Measurements from ENCODE around the gene KRTAP1-5.
"Not testable (repeated sequence)": the region's sequence is repeated elsewhere in the genome, so short reads cannot be mapped to it uniquely, and the experiment has no call there.

The KRTAP1-5 gene

DNA sequence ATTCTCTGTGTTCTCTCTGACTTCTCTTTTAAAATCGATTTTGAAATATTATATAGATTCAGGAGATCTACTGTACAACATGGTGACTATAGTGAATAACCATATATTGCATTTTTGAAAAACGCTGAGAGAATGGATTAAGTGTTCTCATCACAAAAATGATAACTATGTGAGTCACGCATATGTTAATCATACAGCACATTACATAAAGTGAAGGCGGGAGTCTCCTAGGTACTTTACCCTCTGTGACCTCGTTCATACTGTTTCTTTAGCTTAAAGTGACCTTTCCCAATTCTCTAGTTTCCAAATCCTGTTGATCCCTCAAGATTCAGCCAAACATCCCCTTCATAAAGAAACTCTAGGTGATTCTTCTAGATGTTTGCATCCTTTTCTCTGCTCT is 24.2 kb downstream of the KRTAP1-5 start:
- DNase-seq, result no peak

DNA sequence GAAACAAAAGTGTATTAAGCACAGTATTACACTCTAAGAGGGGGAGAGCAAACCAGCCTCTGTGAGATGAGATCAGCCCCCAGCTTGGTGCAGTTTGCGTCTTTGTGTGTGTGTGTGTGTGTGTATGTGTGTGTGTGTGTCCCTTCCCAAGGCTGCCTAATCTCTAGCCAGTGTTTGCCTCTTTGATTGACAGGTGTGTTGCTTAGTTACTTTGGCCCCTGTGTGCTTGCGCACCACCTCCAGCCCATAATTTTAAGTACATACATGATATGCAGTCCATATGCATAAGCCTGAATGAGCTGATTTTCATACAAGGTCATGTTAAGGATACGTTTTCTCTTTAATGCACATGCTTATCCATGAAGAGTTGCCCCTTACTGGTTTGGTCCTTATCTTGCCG is 25.2 kb downstream of the KRTAP1-5 start:
- no peak for DNase-seq

DNA sequence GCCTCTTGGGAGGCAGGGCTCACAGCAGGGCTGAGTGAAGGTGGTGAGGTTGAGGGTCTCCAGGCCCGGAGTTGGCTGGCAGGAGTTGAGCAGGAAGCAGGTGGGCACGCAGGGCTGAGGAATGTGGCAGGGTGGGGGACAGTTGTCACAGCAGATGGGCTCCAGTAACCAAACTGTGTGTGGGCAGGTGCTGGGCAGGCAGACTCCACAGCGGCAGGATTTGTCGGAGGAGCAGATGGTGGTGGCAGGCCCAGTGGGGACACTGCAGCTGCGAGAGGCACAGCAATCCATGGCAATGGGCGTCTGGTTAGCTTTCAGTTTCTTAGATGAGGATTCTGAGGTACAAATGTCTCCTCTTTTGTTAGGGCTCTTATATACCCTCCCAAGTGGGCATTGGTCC is 27.4 kb downstream of the KRTAP1-5 start, which contains the start of gene KRTAP3-2:
TSS of gene KRTAP3-2 (minus strand) at position 344 of the 400 bp plus-strand sequence. CDS start at position 291, 53 bp downstream.
- not testable (repeated sequence) for DNase-seq

DNA sequence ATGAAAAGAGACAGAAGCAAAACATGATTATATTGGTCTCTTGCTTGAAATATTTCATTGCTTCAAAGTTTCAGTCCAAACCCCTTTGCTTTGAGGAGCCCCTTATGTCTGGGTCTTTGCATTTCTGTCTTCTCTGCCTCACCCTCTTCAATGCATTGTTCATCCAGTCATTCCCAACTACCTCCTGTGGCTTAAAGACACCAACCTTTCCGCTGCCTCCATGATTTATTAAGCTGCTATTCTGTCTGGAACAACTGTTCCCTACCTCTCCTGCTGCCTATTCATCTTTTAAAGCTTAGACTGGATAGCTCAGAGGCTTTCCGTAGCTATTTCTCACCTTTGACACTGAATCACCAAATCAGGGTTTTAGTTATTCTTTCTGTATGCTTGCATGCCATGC is 29.6 kb downstream of the KRTAP1-5 start:
- no peak for DNase-seq

DNA sequence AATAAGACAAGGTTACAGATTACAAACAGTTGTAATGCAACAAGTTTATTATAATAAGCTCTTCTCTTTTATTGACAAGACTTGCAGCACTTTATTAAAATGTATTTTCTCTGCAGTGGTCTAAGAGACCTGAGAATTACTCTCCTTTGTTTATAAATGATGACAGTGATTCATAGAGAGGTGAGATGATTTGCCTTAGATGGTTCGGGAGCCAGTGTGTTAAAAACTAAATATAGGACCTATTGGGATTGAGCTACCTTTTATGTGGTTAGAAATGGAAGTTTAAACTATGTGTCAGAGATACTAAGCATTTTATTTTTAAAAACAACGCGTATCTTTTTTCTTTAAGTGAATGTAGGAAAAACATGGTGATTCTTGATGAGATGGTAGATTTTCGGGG is 30.2 kb downstream of the KRTAP1-5 start:
- DNase-seq, result no peak

DNA sequence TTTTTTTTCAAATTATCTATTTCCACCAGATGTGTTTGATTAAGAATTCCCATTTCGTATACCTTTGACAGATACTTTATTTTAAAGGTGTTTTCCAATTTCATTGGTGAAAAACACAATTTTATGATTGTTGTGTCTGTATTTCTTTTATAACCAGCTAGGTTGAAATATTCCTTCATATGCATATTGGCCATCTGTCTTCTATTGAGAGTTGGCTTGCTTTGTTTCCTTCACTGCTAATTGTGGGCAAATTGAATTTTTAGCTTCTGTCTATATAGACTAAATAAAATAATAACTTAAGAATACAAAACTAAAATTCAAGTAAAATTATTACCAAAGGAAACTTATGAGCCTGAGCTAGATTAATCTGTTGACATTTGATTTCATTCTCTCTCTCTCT is 31.9 kb downstream of the KRTAP1-5 start:
- no peak for DNase-seq

DNA sequence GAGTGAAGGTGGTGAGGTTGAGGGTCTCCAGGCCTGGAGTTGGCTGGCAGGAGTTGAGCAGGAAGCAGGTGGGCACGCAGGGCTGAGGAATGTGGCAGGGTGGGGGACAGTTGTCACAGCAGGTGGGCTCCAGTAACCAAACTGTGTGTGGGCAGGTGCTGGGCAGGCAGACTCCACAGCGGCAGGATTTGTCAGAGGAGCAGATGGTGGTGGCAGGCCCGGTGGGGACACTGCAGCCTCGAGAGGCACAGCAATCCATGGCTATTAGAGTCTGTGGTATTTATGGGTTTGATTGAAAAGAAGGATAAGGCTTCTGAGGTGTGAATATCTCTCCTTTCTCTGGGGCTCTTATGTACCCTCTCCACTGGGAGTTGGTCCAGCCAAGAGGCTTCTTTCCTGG is 33.2 kb downstream of the KRTAP1-5 start, which contains the start of gene KRTAP3-3:
TSS of gene KRTAP3-3 (minus strand) at position 326 of the 400 bp plus-strand sequence. CDS start at position 259, 67 bp downstream.
- no peak for DNase-seq

DNA sequence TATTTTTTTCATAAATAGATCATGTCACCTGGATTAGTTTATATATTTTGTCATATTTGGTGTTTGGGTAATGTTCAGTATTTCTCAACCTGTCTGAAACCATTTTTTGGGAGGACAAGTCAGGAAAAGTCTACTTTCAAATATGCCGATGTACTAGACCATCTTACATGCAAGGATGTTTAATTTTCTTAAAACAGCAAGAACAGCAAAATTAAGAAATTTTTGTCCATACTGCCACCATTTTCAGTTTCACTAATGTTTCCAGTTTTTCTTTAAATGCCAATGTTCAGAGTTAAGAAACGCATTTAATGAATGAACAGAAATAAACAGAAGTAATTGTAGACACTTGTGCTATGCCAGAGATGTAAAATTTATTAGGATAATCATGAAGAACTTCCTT is 33.9 kb downstream of the KRTAP1-5 start:
- no peak for DNase-seq

DNA sequence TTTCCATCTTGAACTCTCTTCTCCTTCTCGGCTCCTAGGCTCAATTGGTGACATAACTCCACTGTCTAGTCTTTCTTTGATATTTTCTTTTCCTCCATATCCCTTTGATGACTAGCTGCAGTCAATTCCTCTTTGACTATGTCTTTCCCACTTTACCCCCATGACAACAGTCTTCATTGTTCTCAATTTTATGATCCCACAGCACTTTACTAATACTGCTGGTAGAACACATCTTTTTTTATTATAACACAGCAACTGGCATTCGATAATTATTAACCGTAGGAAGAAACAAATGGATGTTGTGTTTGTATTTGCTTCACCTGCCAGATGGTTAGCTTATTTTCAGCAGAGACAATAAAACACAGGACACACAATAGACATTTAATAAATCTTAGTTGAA is 34.3 kb downstream of the KRTAP1-5 start:
- DNase-seq, result no peak

DNA sequence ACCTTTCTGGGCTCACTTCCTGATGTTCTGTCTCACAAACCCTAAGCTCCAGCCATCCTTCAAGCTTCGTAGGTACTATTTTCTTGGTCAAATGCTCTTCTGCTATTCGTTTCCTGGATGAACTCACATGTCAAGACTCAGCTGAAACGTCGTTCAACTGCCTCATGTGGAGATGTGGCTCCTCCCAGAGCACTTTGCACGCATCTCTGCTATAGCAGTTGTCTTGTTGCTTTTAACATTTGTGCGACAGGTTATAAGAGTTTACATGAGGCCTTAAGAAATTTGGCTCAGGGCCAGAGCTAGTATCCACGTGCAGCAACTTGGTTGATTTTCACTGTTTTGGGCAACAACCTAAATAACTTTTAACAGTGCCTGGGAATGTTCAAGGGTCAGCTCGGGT is 40.1 kb downstream of the KRTAP1-5 start:
- DNase-seq, result no peak

DNA sequence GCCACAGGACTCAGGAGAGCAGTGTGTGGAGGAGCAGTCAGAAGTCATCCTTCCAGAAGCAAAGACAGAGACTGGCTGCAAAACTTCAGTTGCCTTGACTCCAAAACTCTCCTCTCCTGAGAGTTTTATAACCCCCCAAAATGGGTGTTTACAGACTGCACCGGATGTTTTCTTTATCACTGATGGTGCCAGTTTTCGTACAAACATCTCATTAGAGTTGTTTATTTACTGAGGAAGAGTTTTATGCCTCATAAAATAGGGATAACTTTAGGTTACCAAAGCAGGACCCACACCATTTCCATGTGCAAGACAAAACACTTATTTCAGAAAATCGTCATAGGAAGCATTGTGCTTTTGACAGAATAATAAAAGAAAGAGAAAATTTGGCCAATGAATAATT is 42.8 kb downstream of the KRTAP1-5 start, which contains the start of gene KRT40:
TSS of gene KRT40 (minus strand) at position 101 of the 400 bp plus-strand sequence. CDS start at position 48, 53 bp downstream.
- DNase-seq, result no peak

DNA sequence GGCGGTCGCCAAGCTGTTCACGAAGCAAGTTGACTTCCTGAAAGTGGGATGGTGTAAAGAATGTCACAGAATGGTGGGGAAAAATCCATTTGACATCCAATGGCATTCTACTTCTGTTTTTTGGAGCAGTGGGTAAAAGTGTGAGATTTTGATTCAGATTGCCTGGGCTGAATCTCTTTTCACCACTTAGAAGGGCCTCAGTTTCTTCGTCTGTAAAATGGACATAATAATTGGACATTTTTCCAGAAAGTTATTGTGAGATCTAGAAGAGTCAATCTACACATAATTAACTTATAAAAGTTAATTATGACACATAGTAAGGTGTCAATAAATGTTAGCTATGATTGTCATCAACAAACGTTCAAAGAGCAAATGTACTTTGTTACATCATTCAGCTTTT is 45.9 kb downstream of the KRTAP1-5 start:
- DNase-seq, result no peak

DNA sequence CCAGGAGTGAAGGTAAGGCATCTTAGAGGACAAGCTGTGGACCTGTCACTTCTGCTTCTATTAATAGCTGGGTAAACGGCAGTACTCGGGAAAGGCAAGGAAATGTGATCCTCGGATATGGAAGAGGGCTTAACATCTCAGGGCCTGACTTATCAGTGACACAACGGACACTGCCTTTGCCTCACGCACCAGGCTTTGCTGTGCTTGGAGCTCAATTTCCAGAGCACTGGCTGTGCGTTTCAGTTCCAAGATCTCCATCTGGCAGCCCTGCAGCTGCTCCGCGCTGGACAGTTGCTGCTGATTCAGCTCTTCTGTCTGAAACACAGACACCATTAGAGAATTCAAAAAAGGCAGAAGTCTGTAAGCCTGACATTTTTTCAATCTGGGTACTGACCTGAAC is 46.4 kb downstream of the KRTAP1-5 start:
- no peak for DNase-seq

DNA sequence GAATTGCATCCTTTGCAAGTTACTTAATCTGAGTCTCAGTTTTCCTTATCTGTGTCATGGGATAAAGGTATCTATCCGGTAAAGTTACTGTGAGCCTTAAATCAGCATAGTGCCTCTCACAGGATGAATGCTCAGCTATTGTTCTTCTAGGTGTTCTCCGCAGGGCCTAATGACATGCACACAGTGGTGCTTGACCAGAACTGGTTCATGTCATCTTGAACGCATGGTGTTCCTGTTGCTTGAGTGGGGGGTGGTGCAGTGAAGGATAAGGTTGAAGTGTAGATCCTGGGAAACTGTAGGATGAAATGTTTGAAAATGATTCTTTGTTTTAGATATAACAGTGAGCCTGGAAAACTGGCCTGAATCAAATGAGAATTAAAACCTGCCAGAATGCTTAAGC is 46.9 kb downstream of the KRTAP1-5 start:
- no peak for DNase-seq

DNA sequence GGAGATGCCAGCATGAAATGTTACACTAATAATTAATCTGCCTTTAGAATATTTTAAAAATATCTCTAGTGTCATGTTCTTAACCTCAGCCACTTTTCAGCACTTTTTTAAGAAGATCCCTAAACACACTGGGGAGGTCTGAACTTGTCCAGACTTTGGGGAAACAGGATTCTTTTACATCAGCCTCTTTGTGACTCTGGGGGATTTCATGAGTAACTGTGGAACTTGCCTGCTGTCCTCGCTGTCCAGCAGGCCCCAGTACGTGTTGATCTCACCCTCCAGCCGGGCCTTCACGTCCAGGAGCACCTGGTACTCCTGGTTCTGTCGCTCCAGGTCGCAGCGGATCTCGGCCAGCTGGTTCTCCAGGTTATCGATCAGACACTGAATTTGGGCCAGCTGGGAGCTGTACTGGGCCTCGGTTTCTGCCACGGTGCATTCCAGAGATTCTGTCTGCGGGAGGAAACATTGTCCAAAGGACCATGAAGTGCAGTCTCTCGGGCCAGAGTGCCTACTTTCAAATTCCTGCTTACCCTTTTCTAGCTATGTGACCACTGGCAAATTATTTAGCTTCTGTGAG is 48.3 kb downstream of the KRTAP1-5 start:
- no peak for DNase-seq

All from GOT3 (cell line).